Measurements from ENCODE around the gene ENTPD6.

Gene ENTPD6

DNA sequence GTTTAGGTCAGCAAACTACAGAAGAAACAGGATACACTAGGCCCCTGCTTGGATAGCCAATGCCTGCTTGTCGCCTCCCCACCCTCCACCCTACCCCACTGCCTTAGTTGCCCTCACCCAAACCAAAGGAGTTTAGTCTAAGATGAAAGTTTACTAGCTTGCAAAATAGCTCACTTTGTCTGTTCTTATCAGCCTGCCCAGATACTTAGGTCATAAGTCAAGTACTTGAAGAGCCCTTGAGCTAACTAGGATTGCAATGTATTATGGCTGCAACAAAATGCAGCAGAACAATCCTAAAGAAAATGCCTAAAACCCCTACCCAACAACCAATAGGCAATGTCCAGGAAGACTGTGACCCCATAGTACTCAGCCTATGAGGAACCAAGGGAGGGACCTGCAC is 7.3 kb upstream of the ENTPD6 start:
- DNase-seq (ENCODE audit: low read depth in 2 of 2), result no peak

DNA sequence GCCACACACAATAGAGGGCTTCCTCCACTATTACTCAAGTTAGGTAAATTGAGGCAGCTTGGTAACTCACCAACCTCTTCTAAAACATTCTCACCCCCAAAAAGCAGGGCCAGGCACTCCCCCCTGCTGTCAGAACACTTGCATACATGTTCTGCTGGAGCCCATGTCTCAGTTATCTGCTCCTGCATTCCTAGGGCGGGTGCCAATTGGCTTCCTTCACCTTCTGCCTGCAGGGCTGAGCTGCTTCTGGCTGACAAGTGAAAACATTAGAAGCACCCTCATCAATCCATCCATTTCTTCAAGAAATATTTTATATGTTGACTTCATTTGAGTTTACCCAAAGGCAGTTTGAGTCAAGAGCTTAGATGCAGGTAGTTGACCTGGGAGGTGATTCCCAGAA is 4.5 kb upstream of the ENTPD6 start:
- no peak for DNase-seq (ENCODE audit: low read depth in 2 of 2)

DNA sequence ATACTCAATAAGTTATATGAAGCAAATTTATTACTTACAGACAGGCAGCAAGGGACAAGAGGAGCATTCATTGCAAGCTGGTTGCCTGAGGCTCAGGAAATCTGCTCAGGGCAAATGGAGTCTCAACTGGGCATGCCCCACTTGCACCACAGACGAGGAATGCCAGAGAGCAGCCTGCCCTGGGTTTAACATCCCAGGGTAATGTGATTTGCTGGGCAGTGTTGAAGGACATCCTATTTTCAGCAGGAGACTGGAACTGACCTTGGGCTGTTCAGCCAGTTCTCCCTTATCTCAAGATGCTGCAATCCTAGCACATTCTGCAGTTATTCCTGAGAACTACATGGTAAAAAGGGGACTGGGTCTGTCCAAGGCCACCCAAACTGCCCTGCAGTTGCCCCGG is 3.8 kb upstream of the ENTPD6 start:
- no peak for DNase-seq (ENCODE audit: low read depth in 2 of 2)

DNA sequence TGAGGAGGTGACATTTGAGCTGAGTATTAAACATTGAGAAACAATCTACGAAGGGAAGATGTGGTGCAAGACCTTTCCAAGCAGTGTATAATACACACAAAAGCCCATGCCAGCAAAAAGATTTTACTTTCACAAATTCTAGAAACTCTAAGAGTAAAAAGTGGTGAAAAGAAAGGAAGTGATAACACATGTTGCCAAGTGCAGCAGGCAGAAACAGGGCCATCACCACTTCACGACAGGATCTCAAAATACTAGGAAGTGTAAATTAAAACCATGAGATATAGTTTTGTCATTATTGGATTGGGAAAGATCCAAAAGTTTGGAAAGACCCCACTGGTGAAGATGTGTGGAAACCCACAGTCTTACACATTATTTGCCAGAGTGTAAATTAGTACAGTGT is 1.7 kb upstream of the ENTPD6 start:
- no peak for DNase-seq (ENCODE audit: low read depth in 2 of 2)

DNA sequence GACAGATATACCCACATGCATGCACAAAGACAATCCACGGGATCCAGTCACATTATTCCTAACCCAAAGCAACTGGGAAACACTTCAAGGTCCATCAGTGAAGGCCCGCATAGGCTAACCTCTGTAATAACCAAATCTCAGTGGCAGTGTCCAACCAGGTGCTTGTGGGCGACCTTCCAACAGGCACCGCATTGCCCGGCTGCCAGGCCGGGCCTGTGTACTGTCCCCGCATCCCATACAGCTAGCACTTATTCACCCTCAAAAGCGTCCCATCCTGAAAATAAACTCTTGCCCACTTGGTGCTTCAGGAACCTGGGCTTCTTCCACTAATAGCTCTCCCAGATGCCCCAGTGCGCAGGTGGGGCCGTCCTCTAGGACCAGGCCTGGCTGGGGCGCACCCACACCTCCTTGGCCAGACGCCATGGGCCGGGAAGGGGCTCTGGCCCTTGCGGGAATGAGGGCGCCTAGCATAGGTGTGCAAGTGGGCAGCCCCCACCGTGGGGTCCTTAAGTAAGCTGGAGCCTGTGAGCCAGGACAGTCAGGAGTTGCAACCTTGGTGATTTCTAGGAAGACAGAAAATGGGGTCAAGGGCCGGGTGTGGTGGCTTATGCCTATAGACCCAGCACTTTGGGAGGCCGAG is 1.1 kb upstream of the ENTPD6 start:
- no peak for DNase-seq (ENCODE audit: low read depth in 2 of 2)

DNA sequence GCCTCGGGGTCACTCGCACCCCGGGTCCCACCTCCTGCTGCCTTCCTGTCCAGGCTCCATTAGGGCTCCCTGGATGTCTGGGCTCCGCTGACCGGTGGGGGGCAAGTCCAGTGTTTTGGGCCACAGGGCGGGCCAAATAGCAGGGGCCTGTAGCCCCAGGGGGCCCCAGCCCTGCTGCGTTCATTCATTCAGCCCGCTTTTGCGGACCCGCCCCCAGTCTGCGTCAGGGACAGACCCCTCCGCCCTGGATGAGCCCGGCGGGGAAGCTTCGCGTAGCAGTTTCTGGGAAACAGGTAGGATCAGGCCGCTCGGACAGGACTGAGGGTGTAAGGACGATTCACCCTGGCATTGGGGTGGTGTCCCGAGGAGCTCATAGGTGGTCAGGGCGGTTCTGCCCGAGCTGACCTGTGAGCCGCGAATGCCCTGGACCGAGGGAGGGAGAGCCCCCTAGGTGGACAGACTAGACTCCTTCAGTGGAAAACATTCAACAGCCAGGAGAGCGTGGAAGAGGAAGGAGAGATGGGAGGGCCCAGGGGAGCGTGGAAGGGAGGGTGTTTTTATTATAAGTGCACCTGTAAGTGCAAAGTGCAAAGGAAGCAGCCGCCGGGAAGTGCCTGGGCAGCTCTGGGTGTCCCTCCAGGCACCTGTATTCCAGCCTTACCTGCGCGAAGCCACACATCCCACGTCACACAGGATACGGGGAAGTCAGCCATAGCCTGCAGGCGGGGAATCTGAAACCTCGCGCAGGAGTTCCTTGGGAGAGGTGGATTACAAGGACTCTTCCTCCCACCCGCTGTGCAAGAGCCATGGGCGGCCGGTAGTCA is 662 bp downstream of the ENTPD6 start:
- DNase-seq (ENCODE audit: low read depth in 2 of 2), result no peak

DNA sequence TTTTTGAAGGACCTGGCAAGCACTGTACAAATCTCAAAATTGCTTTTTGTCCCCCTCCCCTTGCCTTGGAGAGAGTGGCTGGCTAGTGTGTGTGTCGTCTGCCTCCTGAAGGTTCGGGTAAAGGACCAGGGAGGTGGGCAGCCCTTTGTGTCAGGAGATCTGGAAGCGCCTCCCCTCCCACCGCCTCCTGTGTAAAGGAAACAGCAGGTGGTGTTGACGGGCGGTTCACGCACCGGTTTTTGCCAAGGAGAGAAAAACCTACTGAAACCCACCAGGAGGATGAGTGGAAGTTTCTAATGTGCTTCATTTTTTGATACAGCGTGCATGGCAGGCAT is 1.2 kb downstream of the ENTPD6 start:
- no peak for DNase-seq (ENCODE audit: low read depth in 2 of 2)

DNA sequence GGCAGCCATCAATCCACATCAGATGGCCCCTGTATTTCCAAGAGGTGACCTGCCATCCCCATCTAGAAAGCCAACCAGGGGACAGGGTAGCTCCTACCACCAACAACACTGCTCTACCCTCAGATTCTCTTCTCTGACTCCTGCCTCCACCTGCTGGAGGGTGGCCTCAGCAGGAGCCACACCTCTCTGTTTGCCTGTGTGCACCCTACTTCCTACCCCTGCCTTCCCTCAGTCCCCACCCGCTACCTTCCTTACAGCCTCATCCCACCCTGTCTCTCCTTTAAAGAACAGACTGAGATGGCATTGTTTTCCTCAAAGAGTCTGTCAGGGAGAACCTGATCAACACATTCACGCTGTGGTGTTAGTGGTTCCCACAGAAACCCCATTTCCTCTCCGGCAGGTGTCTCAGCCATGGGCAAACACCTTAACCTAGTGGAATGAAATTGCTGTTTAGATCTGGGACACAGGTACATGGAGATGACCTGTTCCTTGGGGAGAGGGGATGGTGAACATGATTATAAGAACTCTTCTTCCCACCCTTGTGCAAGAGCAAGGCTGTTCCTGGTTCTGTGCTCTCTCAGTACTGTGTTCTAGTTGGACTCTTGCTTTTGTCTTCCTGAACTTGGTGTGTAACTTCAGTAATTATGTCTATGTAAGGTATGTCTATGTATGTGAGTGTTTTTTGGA is 1.8 kb downstream of the ENTPD6 start:
- no peak for DNase-seq (ENCODE audit: low read depth in 2 of 2)

DNA sequence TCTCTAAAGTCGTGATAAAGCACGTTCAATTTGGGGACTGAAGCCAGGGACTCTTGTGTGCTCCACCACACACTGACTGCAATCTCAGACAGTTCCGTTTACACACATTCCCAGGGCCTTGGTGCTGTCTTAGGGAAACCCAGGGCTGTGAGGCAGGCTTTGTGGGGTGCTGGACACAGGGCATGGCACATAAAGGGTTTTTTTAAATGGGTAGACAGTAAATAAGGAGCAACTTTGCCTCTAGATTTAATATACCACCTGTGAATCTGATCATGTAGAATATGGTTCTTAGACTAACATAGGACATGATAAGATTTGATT is 2.3 kb downstream of the ENTPD6 start:
- no peak for DNase-seq (ENCODE audit: low read depth in 2 of 2)

DNA sequence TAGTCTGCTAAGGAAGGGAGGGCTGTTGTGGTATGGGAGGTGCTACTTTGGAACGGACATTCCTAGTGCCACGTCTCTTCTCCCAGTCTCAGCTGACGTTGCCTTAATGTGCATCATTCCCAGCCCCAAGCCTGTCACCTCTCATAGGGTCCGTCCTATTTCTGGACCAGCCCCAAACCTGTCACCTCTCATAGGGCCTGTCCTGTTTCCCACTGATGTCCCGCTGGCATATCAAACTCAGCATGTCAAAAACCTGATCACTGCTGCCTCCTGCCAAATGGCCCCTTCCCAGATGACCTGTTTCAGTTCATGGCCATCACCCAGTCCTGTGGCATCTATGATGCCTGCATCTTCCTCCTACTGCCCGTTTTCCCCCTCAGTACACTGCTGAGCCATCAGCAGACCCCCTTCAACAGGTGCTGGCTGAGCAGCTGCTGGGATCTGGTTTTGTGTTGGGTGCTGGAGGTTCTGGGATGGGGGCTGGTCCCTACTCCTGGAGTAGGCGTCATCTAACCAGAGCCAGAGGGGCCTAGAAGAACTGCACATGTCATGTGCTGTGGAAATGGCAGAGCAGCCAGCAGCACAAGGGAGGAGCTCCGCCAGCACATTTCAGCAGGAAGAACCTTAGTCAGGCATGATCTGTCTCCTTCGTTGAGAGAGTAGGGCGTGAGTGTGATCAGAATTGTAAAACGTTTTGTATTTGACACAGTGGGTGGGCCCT is 3.3 kb downstream of the ENTPD6 start:
- no peak for DNase-seq (ENCODE audit: low read depth in 2 of 2)

DNA sequence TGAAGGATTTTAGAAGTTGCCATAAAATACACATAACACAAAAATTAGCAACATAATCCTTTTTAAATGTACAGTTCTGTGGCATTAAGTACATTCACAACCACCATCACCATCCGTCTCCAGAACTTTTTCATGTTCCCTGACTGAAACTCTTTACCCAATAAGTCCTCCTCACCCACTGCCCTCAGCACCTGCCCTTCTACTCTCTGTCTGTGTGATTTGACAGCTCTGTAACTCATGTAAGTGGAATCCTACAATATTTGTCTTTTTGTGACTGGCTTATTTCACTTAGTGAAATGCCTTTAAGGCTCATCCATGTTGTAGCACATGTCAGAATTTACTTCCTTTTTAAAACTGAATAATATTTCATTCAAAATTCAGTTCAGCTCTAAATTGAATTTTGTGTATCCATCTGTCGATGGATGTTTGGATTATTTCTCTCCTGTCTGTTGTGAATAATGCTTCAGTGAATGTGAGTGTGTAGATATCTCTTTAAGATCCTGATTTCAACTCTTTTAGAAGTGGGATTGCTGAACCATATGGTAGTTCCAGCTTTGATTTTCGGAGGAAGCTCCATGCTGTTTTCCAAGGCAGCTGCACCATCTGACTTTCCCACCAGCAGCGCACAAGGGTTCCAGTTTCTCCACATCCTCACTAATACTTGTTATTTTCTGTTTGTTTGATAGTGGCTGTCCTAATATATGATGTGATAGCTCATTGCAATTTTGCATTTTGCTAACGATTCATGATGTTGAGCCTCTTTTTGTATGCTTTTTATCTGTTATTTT is 4.2 kb downstream of the ENTPD6 start:
- no peak for DNase-seq (ENCODE audit: low read depth in 2 of 2)

DNA sequence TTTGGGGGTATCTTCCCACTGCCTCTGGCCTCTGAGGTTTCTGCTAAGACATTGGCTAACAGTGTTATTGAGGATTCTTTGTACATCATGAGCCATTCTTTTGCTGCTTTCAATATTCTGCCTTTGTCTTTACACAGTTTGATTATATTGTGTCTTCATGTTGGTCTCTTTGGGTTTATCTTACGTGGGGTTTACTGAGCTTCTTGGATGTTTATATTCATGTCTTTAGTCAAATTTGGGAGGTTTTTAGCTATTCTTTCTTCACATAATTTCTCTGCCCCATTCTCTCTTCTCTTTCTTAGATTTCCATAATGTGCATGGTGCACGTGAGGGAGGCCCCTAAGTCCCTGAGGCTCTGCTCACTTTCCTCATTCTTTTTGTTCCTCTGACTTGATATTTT is 7.6 kb downstream of the ENTPD6 start:
- no peak for DNase-seq (ENCODE audit: low read depth in 2 of 2)

DNA sequence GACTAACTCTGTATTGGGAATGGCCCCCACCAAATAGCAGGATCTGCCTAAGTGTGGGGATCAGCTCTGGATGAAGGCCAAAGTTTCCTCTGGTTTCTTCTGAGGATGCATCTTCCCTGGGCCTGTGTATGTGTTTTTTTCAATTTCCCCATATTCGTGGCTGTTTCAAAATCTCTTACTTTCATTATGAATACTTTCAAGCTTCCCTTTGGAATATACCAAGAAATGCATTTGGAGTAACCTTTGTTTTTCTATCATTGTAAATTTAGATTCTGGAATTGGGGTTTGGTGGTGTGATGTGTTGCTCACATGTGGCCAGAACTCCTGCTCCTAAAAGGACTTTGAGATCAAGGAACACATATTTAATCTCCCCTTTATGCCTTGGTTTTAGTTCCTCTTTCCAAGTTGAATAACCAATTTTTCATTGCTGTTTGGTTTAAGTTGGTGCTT is 8.4 kb downstream of the ENTPD6 start:
- DNase-seq (ENCODE audit: low read depth in 2 of 2), result no peak

DNA sequence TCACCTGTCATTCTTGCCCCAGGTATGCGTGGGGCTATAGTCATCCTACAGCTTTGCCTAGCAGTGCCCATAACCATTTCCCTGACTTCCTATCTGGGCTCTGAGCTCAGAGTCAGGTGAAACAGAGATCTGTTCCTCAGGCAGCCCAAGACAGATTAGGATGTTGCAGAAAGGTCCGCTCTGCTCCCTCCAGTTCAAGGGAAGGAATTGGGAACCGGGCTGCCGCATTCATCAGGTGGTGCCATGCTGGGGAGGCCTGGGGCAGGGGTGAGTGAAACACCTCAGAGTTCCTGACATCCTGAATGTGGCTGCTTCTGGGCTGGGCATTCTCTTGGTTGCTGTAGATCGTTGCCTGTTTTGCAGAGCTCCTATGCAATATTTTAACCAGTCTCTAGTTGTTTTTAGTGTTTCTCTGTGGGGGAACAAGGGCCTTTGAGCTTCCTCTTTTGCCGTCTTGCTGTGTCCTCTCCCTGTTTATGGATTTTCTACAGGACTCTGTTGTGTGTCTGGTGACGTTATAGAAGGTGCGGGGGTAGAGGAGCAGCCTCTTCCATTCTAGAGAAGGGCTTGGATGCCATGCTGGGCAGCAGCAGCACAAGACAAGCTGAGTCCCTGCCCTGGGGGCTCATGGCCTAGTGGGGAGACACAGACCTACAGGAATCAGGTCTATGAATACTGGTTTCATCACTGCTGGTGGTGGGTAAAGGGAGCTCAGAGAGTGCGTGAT is 9.2 kb downstream of the ENTPD6 start:
- DNase-seq (ENCODE audit: low read depth in 2 of 2), result no peak

DNA sequence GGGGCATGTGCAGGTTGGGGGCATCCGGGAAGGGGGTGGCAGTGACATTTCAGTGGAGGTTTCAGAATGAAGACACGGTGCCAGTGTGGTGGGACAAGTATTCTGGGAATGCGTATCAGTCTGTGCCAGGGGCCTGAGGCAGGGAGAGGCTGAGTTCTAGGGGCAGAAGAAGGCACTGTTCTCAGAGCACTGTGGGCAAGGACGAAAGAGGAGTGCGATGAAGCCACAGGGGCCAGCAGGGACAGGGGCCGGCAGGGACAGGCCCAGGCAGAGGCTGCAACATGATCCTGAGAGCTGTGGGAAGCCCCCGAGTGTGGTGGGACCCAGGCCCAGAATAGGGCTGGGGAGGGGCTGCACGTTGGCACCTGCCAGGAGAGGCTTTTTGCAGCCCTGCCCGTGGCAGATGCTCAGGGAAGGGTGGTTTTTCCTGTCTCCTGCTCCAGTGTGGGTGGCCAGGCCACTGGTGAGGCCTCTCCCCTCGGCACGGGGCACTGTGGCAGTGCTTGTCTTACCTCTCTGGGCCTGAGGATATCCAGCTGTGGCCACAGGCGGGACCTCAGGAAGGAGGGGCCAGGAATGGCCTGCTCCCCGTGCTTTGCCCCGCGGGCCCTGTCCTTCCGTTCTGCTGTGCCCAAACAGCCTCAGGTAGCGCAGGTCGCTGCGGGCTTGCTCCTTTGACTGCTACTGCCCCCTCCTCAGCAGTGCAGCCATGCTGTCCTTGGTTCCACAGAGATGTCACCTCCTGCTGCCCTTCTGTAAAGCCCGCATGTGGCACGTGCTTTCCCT is 10.0 kb downstream of the ENTPD6 start:
- no peak for DNase-seq (ENCODE audit: low read depth in 2 of 2)

DNA sequence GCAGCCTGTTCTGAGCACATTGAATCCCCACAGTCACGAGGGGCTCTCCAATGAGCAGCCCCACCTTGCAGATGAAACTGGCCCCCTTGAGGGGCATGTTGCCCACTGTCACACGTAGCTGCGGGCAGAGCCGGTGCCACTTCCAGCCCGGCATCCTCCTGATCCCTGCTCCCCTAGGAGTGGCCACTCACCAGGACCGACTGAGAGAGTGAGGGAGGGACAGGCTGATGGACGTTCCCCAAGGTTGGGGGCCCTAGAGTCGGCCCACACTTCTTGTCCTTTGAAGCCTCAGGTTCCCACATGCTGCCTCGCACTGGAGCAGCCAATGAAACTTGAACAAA is 10.5 kb downstream of the ENTPD6 start:
- no peak for DNase-seq (ENCODE audit: low read depth in 2 of 2)

DNA sequence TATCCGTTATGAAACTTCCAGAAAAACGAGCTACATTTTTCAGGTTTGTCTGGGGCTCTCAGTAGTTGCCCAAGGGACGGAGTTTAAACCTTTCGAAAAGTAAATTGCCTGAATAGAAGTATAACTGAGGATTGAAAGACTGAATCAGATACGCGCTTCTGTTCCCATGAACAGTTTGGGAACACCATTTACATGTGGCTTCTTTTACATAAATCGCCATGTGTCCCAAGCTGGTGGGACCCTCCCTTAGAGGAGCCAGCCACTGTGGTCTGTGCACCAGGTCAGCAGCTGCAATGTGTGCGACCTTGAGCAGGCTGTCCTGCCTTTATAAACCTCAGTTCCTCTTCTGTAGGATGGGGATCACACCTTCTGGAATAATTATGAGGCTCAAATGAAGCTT is 11.0 kb downstream of the ENTPD6 start:
- no peak for DNase-seq (ENCODE audit: low read depth in 2 of 2)

DNA sequence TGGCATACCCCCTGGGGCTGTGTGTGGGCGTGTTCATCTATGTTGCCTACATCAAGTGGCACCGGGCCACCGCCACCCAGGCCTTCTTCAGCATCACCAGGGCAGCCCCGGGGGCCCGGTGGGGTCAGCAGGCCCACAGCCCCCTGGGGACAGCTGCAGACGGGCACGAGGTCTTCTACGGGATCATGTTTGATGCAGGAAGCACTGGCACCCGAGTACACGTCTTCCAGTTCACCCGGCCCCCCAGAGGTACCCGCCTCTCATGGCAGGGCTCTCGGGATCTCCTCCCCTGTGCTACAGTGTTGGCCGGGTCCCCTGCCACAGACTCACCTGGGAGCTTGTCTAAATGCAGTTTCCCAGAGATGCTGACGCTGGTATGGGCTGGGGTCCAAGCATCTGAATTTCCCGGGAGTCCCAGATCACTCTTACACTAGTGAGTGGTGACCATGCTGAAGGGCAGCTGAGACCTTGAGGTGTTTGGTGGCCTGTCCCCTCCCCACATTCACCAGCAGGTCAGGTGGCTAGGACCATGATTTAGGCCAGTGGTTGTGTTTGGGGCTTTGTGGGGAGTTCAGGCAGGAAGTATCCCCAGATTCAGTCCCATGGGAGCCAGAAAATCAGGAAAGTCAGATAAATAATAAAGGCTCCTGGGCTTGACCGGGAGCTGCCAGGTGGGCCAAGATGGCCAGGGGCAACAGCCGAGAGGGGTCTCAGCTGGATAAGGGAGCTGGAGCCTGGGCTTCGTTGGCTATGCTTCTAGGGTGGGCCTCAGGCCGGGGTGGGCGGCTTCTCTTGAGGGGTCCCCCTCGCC is 11.8 kb downstream of the ENTPD6 start:
- no peak for DNase-seq (ENCODE audit: low read depth in 2 of 2)

DNA sequence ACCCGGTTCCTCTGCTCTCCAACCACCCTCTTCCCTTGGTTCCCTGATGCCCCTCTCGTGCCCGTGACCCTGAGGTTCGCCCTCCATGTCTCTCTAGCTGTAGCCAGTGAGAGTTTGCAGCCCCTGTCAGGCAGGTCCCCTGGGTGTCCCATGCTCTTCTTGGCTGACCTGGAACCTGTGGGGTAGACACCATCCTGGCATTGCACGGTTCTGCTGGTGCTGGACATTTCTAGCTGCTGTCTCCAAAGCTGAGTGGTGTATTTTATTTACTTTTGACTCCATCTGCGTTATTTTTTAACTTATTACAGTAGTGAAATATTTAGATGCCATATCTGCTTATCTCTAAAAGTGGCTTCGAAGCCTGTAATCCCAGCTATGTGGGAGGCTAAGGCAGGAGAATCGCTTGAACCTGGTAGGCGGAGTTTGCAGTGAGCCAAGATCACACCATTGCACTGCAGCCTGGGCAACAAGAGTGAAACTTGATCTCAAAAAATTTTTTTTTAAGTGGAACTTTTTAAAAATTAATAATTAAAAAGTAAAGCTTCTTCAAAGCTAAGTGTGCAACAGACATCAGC is 12.5 kb downstream of the ENTPD6 start:
- DNase-seq (ENCODE audit: low read depth in 2 of 2), result no peak

All from stimulated activated CD4-positive, alpha-beta T cell treated with anti-CD3 and anti-CD28 coated beads, Interleukin-4, amount 100 ng/mL, for 48 hours (primary cell).